Cardiac fibroblast (primary cell): ENCODE measurements around the gene ATOX1.

Source experiments
- DNase-seq, 2 donors: peaks; one replicate each; pipeline versions ENCODE4 v3.0.0 to v3.0.0-alpha.2; 2010; ENCODE audit warnings: low read depth in 2 of 2
- H3K4me3 ChIP-seq, 2 donors: replicated peaks in 1 of 2; 1 replicate in 1 of 2; 2 replicates in 1 of 2; pipeline ENCODE4 v1.5.1; 2011; ENCODE audit warnings: low read depth in 2 of 2, low read length in 2 of 2, mild to moderate bottlenecking in 2 of 2, moderate library complexity in 1 of 2
- CTCF ChIP-seq: IDR thresholded peaks from one replicate; pipeline ENCODE4 v1.5.1; 2011; ENCODE audit warnings: low read depth, mild to moderate bottlenecking, low read length, inconsistent platforms

Gene ATOX1, protein sequence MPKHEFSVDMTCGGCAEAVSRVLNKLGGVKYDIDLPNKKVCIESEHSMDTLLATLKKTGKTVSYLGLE

GRCh38 chr5:151758430-151759241 is at the start of gene ATOX1:
ATOX1 (minus strand) TSS chr5:151758631; CDS start chr5:151758551, 80 bp downstream.
- peak; percentile 89 to 91 for DNase-seq
- no peak for TF ChIP-seq CTCF
- H3K4me3 ChIP-seq = peak within 1 kb of the TSS; percentile 86 to 87

- peak; percentile 51 to 81 for DNase-seq
- no peak for TF ChIP-seq CTCF
- H3K4me3 ChIP-seq = no peak overlapping the region
Measured at GRCh38 chr5:151805414-151806223, 47.2 kb upstream of the ATOX1 start.

DNA sequence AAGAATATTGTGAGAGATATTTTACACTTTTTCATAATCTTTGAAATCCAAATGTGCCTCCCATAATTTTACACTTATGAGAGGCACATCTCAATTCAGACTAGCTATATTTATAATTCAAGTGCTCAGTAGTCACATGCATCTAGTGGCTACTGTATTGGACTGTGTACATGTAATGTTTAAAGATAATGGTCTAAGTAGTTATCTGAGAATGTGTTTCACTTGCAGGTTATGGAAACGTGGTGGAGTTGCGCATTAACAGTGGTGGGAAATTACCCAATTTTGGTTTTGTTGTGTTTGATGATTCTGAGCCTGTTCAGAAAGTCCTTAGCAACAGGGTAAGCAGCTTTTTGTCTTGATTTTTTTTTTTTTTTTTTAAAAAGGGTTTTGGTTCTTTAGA is 42.1 kb upstream of the ATOX1 start:
- no peak overlapping the region for H3K4me3 ChIP-seq
- no peak for TF ChIP-seq CTCF
- DNase-seq = no peak

DNA sequence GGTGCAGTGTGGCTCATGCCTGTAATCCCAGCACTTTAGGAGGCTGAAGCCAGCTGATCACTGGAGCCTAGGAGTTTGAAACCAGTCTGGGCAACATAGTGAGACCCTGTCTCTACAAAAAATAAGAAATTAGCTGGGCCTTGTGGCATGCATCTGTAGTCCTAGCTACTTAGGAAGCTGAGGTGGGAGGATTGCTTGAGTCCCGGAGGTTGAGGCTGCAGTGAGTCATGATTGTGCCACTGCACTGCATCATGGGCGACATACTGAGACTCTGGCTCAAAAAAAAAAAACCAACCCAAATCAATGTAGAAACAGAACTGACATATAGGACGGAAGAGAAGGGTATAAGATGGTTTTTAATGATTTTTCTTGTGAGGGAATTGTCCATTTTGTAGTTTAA is 41.0 kb upstream of the ATOX1 start:
- DNase-seq = peak in 1 of 2 donors; percentile 67
- no peak for TF ChIP-seq CTCF
- no peak overlapping the region for H3K4me3 ChIP-seq

GRCh38 chr5:151798674-151799073 is 40.2 kb upstream of the ATOX1 start:
- no peak for TF ChIP-seq CTCF
- DNase-seq = no peak
- no peak overlapping the region for H3K4me3 ChIP-seq

DNA sequence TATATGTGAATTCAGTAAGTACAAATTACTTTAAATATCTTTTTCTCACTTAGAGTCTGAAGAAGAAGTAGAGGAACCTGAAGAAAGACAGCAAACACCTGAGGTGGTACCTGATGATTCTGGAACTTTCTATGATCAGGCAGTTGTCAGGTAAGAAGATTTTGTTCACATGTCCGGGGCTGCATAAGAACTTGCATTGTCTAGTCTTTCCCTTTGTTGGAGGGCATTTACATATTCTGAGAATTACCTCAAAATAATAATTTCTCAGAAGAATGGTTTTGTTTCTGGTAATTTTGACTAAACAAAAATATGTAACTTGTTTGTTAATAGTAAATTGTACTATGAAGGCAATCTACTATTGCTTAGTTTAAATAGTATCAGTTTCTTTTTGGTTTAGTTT is 37.0 kb upstream of the ATOX1 start:
- H3K4me3 ChIP-seq = no peak overlapping the region
- no peak for TF ChIP-seq CTCF
- DNase-seq = no peak
